GM19455 (cell line): ENCODE measurements around the gene DES.

ENCODE experiments used
- ATAC-seq: cut with Tn5 transposase; IDR thresholded peaks from one replicate; pipeline ENCODE4 v1.9.1; 2021; ENCODE audit not compliant: unreplicated experiment

DES gene

GRCh38 chr2:219419331-219420197 lies 1.4 kb downstream of the DES start:
- ATAC-seq: no peak

- ATAC-seq: no peak
These were observed 2.5 kb downstream of the DES start for GRCh38 chr2:219420687-219421086.

DNA sequence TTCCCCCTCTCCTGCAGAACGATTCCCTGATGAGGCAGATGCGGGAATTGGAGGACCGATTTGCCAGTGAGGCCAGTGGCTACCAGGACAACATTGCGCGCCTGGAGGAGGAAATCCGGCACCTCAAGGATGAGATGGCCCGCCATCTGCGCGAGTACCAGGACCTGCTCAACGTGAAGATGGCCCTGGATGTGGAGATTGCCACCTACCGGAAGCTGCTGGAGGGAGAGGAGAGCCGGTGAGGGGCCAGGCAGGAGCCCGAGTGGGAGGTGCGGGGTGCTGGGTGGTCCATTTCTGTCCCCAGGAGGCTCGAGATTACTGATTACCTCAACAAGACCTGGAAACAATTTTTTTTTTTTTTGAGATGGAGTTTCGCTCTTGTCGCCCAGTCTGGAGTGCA lies 3.1 kb downstream of the DES start:
- ATAC-seq: no peak

GRCh38 chr2:219422952-219423534 lies 4.9 kb downstream of the DES start:
- no peak for ATAC-seq

DNA sequence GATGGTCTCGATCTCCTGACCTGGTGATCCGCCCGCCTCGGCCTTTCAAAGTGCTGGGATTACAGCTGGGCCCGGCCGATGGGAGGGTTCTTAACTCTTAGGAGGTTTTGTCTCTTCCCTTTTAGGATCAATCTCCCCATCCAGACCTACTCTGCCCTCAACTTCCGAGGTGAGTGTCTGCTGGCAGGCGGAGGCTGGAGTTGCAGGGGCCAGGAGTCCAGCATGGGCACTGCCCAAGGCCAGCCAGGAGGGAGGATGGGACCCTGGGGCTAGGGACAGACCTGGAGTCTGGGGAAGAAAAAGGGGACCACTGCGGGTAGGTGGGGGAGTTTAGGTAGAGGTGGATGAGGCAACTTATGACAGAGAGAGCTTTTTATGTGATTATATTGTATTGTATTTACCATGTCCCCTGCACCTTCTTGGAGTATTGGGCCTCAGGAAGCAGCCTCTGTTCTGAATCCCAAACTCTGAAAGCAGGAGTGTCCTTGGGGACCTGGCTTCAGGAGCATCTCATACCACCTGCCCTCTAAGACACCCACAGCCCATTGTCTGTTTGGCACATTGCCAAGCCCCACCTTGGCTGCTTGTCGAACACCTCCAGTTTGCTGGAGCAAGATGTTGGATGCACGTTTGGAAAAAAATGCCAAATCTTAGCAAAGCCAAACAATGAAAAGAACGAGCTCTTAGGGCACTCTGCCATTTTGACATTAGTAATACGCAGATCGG lies 5.6 kb downstream of the DES start:
- no peak for ATAC-seq

DNA sequence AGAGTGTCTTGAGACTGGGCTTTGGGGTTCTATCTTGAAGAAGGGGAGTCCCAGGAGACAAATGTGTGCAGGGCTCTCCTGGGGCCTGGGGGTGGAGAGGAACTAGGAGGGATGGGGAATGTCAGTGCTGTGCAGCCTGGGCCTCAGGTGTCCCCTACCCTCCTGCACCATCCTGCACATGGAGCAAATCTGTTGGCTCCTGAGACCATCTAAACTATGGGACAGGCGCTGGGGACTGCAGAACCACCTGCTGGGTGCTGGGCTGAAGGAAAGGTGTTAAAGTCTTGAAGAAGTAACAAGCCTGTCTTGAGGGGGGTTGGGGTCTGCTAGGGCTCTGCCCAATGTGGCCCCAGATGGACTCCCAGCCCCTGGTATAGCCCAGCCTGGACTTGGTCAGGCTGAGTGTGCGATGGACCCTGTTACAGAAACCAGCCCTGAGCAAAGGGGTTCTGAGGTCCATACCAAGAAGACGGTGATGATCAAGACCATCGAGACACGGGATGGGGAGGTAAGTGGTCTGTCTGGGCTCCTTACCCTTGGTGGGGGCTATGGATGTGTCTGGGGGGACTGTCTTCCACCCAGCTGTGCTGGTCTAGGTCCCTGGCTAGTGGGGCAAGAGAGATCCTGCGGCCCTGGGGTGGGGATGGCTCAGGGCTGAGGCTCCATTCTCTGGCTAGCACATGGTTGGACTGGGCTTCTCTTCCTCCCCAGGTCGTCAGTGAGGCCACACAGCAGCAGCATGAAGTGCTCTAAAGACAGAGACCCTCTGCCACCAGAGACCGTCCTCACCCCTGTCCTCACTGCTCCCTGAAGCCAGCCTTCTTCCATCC lies 7.3 kb downstream of the DES start:
- no peak for ATAC-seq

GRCh38 chr2:219426068-219426443 lies 7.9 kb downstream of the DES start:
- no peak for ATAC-seq

- ATAC-seq: no peak
These were observed 8.5 kb downstream of the DES start for GRCh38 chr2:219426534-219427136.

DNA sequence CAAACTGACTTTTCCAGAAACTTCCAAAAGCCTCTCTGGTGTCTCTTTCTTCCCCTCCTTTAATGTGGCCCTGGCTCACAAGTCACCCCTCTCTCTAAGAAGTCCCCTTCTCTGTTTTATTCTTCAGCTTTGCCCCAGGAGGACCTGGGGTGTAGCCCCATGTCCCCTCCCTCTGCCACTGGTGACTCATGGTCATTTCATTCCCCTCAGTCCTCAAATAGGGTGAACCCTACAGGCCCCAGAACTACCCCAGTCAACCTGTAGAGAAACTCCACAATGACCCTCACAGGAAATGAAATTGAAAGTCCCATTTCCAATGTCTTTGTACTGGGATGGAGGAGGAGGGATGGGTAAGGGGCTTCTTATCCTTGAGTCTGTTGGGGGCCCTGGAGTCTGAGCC lies 10.3 kb downstream of the DES start:
- no peak for ATAC-seq

GRCh38 chr2:219429958-219430606 lies 11.9 kb downstream of the DES start:
- no peak for ATAC-seq

DNA sequence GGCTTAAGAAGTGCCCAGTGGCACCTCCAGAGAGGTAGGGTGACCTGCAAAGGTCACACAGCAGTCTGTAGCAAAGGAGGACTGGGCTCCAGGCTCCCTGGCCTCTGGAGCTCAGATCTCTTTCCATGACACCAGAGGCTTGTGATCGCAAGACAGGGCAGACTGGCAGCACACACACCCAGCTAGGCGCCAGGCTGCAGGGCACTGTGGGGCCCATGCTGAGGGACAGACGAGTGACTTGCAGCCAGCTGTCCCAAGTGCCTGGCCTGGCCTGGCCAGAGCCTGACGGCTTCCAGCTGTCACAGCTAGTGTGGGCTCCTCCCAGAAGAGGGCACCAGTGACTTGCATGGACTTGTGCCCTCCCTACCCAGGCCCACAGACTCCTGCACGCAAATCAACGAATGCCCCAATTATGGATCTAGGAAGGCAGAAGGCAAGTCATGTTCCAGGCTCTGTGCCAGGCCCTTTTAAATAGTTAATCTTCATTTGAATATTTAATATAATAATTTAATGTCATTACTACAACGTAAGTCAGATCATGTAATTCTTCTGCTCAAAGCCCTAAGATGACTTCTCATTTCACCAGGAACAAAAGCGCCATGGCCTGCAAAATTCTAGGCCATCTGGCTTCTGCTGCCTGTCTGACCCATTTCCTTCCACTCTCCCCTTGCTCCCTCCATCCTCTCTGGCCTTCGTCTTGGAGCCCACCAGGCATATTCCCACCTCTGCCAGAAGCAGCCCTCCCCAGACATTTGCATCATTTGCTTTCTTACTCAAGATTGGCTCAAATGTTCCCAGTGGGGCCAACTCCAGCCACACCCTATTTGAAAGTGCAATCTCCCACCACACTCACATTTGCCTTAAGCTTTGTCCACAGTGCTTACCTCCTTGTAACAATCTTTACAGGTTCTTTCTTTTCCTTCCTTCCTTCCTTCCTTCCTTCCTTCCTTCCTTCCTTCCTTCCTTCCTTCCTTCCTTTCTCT lies 12.7 kb downstream of the DES start:
- ATAC-seq: no peak

- ATAC-seq: no peak
These were observed 15.7 kb downstream of the DES start for GRCh38 chr2:219433666-219434467.

GRCh38 chr2:219434468-219434717 lies 16.2 kb downstream of the DES start:
- ATAC-seq: no peak

GRCh38 chr2:219434718-219435525 lies 16.7 kb downstream of the DES start, which contains the start of gene SPEG:
Gene SPEG, plus strand, starts transcription at chr2:219434843. Its CDS starts 135 bp downstream, at chr2:219434978.
- ATAC-seq: no peak

- ATAC-seq: no peak
These were observed 17.5 kb downstream of the DES start for GRCh38 chr2:219435701-219436100.

DNA sequence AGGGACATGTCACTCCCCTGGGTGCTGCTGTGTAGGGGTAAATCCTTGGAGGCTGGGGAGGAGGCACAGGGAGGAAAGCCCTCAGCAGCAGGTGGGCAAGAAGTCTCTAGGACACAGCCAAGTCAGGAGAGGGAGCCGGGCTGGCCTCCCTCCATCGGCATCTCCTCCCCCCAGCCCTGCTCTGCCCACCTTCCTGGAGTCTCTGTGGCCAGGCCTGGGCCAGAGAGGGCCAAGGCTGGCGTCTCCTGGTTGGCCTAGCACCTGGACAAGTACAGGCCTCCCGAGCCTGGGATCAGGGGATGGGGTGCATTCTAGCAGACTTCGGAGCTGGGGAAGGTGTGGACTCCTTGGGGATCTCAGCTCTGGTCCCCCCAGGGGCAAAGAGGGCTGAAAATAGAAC lies 18.3 kb downstream of the DES start:
- no peak for ATAC-seq

DNA sequence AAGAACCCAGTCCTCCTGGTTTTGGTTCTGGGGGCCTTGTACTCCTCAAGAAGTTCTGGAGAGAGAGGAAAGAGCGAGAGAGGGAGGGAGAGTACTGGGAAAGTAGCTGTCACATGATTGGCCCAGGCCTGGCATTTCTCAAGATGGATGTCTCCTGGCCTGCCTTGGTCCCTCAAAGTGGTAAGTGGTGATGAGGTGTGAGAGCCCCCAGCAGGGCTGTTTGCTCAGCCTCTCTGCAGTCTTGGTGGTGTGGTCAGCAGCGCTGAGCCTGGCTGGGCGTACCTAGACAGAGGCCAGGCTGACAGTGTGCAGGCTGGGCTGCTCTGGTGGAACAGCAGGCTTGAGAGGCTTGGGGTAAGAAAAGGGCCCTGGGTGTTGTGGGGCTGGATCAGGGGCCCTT lies 19.0 kb downstream of the DES start:
- ATAC-seq: no peak
